Spleen (tissue), 7 donors: ENCODE measurements around the gene TXN.

Experiments used
- POLR2A ChIP-seq, 3 donors: fragments of 450-650 bp; IDR thresholded peaks; one replicate each; pipeline ENCODE4 v1.5.1; 2017; ENCODE audit warnings: antibody characterized with exemption in 3 of 3, mild to moderate bottlenecking in 1 of 3
- TF ChIP-seq, protein P1 (sequence below), 11 experiments: fragments of 200-600 bp in 7 of 11; fragments of 450-650 bp in 4 of 11; sonication (generic) in 4 of 11; IDR thresholded peaks in 8 of 11; conservative IDR thresholded peaks in 3 of 11; 1 replicate in 7 of 11; 2 replicates in 4 of 11; pipeline versions ENCODE4 v1.4.0 to v1.8.0; 2016 to 2021; ENCODE audit warnings: antibody characterized with exemption in 11 of 11, inconsistent platforms in 4 of 11, mild to moderate bottlenecking in 1 of 11
- donor health status: DM: no; HTN: no; CAD: no; lungs with moderate emphysema.
- donor health status: DM: no; HTN: no; CAD: no.
- donor health status: DM: no; HTN: no; CAD: no.

DNA sequence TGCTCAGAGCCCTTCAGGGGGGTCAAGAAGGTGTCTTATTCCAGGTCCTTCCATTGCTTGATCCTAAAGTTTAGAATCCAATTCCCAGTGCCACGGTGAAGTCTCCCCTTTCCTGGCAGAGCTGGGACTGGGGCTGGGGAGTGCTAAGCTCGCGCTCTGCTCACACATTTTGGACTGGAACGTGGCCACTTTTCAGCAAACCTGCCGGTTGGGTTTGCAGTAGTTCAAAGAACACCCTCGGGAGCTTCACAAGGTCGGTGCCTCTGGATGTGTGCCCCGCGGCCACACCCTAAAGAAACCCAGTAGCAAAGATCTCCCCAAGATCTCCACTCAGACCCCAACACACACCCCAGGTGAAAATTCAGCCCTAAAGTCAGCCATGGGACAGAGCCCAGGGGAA, 48.3 kb downstream of the TXN start, which contains the start of gene C9orf152:
- TF ChIP-seq, protein P1, sequence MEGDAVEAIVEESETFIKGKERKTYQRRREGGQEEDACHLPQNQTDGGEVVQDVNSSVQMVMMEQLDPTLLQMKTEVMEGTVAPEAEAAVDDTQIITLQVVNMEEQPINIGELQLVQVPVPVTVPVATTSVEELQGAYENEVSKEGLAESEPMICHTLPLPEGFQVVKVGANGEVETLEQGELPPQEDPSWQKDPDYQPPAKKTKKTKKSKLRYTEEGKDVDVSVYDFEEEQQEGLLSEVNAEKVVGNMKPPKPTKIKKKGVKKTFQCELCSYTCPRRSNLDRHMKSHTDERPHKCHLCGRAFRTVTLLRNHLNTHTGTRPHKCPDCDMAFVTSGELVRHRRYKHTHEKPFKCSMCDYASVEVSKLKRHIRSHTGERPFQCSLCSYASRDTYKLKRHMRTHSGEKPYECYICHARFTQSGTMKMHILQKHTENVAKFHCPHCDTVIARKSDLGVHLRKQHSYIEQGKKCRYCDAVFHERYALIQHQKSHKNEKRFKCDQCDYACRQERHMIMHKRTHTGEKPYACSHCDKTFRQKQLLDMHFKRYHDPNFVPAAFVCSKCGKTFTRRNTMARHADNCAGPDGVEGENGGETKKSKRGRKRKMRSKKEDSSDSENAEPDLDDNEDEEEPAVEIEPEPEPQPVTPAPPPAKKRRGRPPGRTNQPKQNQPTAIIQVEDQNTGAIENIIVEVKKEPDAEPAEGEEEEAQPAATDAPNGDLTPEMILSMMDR (IDR thresholded peaks at IDR 0.05 in 8 of 11, conservative IDR thresholded peaks at IDR 0.05 in 3 of 11): no peak
- no peak for TF ChIP-seq POLR2A (IDR thresholded peaks at IDR 0.05)
